ENCODE results near the gene CSHL1.

GRCh38 chr17:63910096-63910495, 962 bp downstream of the CSHL1 start:
- TF ChIP-seq POLR2A (IDR thresholded peaks at IDR 0.05; ENCODE audit: low read length) (no peak), GATA1 (IDR thresholded peaks at IDR 0.05; ENCODE audit: low read depth, low read length) (no peak)

Data from erythroblast (primary cell).